ENCODE results near the gene DPYD. TPM values are rescaled to one million over a fixed set of nuclear protein-coding genes. Genes with fewer than 3 reads are reported as not detected.

DPYD gene
- total and polyA plus RNA-seq, 11 donors, result 2.6 to 38.4 (median 7.8) TPM

- WGBS, 4 donors, result 98 to 100% (median 99%) methylated on average over 1 of the region's 1 CpG
- TF ChIP-seq CTCF (IDR thresholded peaks at IDR 0.05), result no peak
- TF ChIP-seq POLR2A (IDR thresholded peaks at IDR 0.05), result no peak
- Histone ChIP-seq H3K4me3 (no peak overlapping the region), H3K36me3 (peaks cover 0 to 7% (median 0%) of the 10 kb centered on the region in 9 donors), H3K4me1 (peaks cover 0 to 35% (median 9%) of the 10 kb centered on the region in 12 donors), H3K27me3 (no peaks in the 10 kb centered on the region), H3K9me3 (no peaks in the 10 kb centered on the region), H3K27ac (no peak overlapping the region)
- DNase-seq (no peak), ATAC-seq (no peak)
- intact Hi-C loops (cut with DNase I), result loop anchor here in 1 of 10 donors (5.0 kb wide), 1 partner anchor 69 kb away; the partner anchor contains the start of gene DPYD
Measured at GRCh38 chr1:97853221-97853620, 67.6 kb downstream of the DPYD start.

GRCh38 chr1:97849345-97850340, 71.2 kb downstream of the DPYD start:
- TF ChIP-seq CTCF (IDR thresholded peaks at IDR 0.05) (no peak), POLR2A (IDR thresholded peaks at IDR 0.05) (no peak)
- Histone ChIP-seq H3K36me3 (peaks cover 0 to 6% (median 0%) of the 10 kb centered on the region in 9 donors), H3K27me3 (no peaks in the 10 kb centered on the region), H3K4me3 (peak overlapping the region in 1 of 12 donors; percentile 4), H3K27ac (peak overlapping the region in 2 of 12 donors; percentile 33 to 75), H3K9me3 (peaks cover 0 to 7% (median 0%) of the 10 kb centered on the region in 12 donors), H3K4me1 (peaks cover 0 to 35% (median 9%) of the 10 kb centered on the region in 12 donors)
- no peak for DNase-seq
- intact Hi-C loops (cut with DNase I), result loop anchor here in 1 of 10 donors (5.0 kb wide), 1 partner anchor 73 kb away; the partner anchor contains the start of gene DPYD
- peak in 3 of 4 donors; percentile 52 to 91 (median 52) for ATAC-seq
- WGBS, 4 donors, result 39 to 58% (median 49%) methylated on average over 4 of the region's 4 CpGs

- Histone ChIP-seq H3K27ac (no peak overlapping the region), H3K9me3 (peaks cover 0 to 7% (median 0%) of the 10 kb centered on the region in 12 donors), H3K4me1 (peaks cover 0 to 25% (median 9%) of the 10 kb centered on the region in 12 donors), H3K27me3 (no peaks in the 10 kb centered on the region), H3K4me3 (no peak overlapping the region), H3K36me3 (peaks cover 0 to 6% (median 0%) of the 10 kb centered on the region in 9 donors)
- ATAC-seq (peak in 1 of 4 donors; percentile 34), DNase-seq (peak in 1 of 5 donors; percentile 49)
- intact Hi-C loops (cut with DNase I), result no loop called here
- no peak for TF ChIP-seq POLR2A (IDR thresholded peaks at IDR 0.05)
- no peak for TF ChIP-seq CTCF (IDR thresholded peaks at IDR 0.05)
- WGBS, 4 donors, result 90 to 100% (median 97%) methylated on average over 6 to 10 of the region's 10 CpGs
Measured at GRCh38 chr1:97845805-97846204, 75.0 kb downstream of the DPYD start.

- no peaks in the 10 kb centered on the region for H3K27me3 ChIP-seq
- H3K4me3 ChIP-seq, result no peak overlapping the region
- DNase-seq, result no peak
- H3K9me3 ChIP-seq, result peaks cover 0 to 7% (median 0%) of the 10 kb centered on the region in 12 donors
- H3K4me1 ChIP-seq, result peaks cover 0 to 13% (median 2%) of the 10 kb centered on the region in 12 donors
- intact Hi-C loops (cut with DNase I), result no loop called here
- H3K36me3 ChIP-seq, result peaks cover 0 to 6% (median 0%) of the 10 kb centered on the region in 9 donors
- ATAC-seq, result peak in 1 of 4 donors; percentile 31
- 93 to 100% (median 97%) methylated on average over 4 to 5 of the region's 5 CpGs for WGBS, 4 donors
- no peak overlapping the region for H3K27ac ChIP-seq
- TF ChIP-seq POLR2A (IDR thresholded peaks at IDR 0.05) (no peak), CTCF (IDR thresholded peaks at IDR 0.05) (no peak)
Measured at GRCh38 chr1:97844552-97845089, 76.2 kb downstream of the DPYD start.
